ENCODE data around the gene SDR42E2.

DNA sequence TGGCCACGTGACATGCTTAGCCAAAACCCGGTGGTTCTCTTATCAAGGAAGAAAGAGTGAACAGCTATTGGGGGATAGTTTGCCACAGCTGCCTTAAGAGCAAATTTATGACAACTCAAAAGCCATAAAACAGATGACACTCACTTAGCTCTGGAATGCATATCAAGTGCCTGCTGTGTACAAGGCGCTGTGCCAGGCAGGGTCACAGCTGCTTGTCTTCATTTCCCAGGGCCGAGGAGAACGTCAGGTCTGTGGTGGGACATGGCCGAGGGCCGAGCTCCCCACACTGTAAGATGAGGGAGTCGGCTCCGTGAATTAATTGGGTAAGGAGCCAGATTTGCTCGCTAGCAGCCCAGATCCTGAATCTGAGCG, 57.7 kb downstream of the SDR42E2 start:
- TF ChIP-seq CTCF (IDR thresholded peaks at IDR 0.05) (no peak), POLR2A (IDR thresholded peaks at IDR 0.05) (no peak)
